NT2/D1 (cell line): Measurements from ENCODE around the gene RIMBP2.

Experiments
- SUZ12 ChIP-seq: IDR thresholded peaks from 2 replicates; pipeline ENCODE4 v1.6.1; 2011; ENCODE audit not compliant: insufficient read length, insufficient read depth; ENCODE audit errors: extremely low read depth
- YY1 ChIP-seq: IDR thresholded peaks from 2 replicates; pipeline ENCODE4 v1.6.1; 2011; ENCODE audit not compliant: insufficient read length, insufficient read depth

- TF ChIP-seq YY1 (no peak), SUZ12 (no peak)
Observed at GRCh38 chr12:130448044-130448821, 267.9 kb downstream of the RIMBP2 start.
